Panc1 (cell line): ENCODE results near the gene SLC11A2. TPM values are rescaled to one million over a fixed set of nuclear protein-coding genes. Genes with fewer than 3 reads are reported as not detected.

Experiments used
- ATAC-seq: fragments of 200-7000 bp; cut with Tn5 transposase; 2 replicates; pipeline ENCODE4 v1.9.1; 2020; ENCODE audit warnings: mild to moderate bottlenecking, moderate library complexity
- BruUV-seq: library from RNA; stranded (reverse); fragments of 400-500 nt; replicated peaks from 2 replicates; lab custom pipeline; 2021; lab: Mats Ljungman, UMichigan
- CTCF ChIA-PET: fragments of 300-600 bp; sonication (Branson Sonifier 250); formaldehyde crosslinking; loops from one replicate; lab custom pipeline; 2022; ENCODE audit warnings: antibody characterized with exemption; lab: Charles Lee
- POLR2A ChIA-PET: fragments of 300-600 bp; sonication (Branson Sonifier 250); formaldehyde crosslinking; loops from one replicate; lab custom pipeline; 2022; ENCODE audit warnings: antibody characterized with exemption; lab: Charles Lee
- DNase-seq: peaks from one replicate; pipeline ENCODE4 v3.0.0-alpha.2; 2010; ENCODE audit warnings: low read depth, low spot score
- H3K27ac ChIP-seq: 2 replicates; pipeline ENCODE4 v1.5.1; 2011; ENCODE audit warnings: mild to moderate bottlenecking, low read length, inconsistent platforms
- H3K27me3 ChIP-seq: fragments of 200-500 bp; sonication (Bioruptor generic); 2 replicates; pipeline ENCODE4 v1.6.0; 2014; ENCODE audit warnings: low read length, inconsistent platforms; ENCODE audit not compliant: control insufficient read depth, insufficient read depth
- H3K36me3 ChIP-seq: fragments of 200-500 bp; sonication (Bioruptor generic); 2 replicates; pipeline ENCODE4 v1.5.1; 2014; ENCODE audit warnings: inconsistent platforms, mild to moderate bottlenecking, low read length, moderate library complexity; ENCODE audit not compliant: control insufficient read depth, insufficient read depth
- H3K4me1 ChIP-seq: 2 replicates; pipeline ENCODE4 v1.5.1; 2011; ENCODE audit warnings: inconsistent platforms, mild to moderate bottlenecking, low read length, moderate library complexity; ENCODE audit not compliant: control insufficient read depth, insufficient read depth
- H3K4me3 ChIP-seq, 2 experiments: 2 replicates each; pipeline ENCODE4 v1.5.1; 2011 to 2012; ENCODE audit warnings: low read depth in 2 of 2, low read length in 2 of 2, mild to moderate bottlenecking in 2 of 2, inconsistent platforms in 1 of 2, moderate library complexity in 1 of 2
- H3K9me3 ChIP-seq: fragments of 200-500 bp; sonication (Bioruptor generic); 2 replicates; pipeline ENCODE4 v1.5.1; 2014; ENCODE audit warnings: low read depth, mild to moderate bottlenecking, inconsistent platforms, low read length, moderate library complexity; ENCODE audit not compliant: control insufficient read depth, insufficient read depth
- CTCF ChIP-seq: fragments of 450-650 bp; IDR thresholded peaks from 2 replicates; pipeline ENCODE4 v1.5.1; 2017; ENCODE audit warnings: mild to moderate bottlenecking
- POLR2AphosphoS5 ChIP-seq: IDR thresholded peaks from 2 replicates; pipeline ENCODE4 v1.6.1; 2012; ENCODE audit warnings: mild to moderate bottlenecking, low read depth, low read length, moderate library complexity
- REST ChIP-seq, 2 experiments: IDR thresholded peaks; 2 replicates each; pipeline ENCODE4 v1.6.1; 2011 to 2012; ENCODE audit warnings: low read depth in 2 of 2, control low read depth in 1 of 2, low read length in 1 of 2, mild to moderate bottlenecking in 1 of 2, moderate library complexity in 1 of 2; ENCODE audit not compliant: insufficient read depth in 1 of 2
- SIN3A ChIP-seq: IDR thresholded peaks from 2 replicates; pipeline ENCODE4 v1.6.1; 2012; ENCODE audit warnings: low read depth, mild to moderate bottlenecking, low read length, moderate library complexity, borderline replicate concordance; ENCODE audit not compliant: insufficient read depth
- TCF7L2 ChIP-seq: IDR thresholded peaks from 2 replicates; pipeline ENCODE4 v1.6.1; 2011; ENCODE audit warnings: mild to moderate bottlenecking, low read depth, low read length, inconsistent platforms
- in situ Hi-C: cut with HindIII; loops from 2 replicates; pipeline ENCODE4 v1.10.0; 2016; ENCODE audit warnings: low sequenced_read_pairs, low pct_unique_long_range_greater_than_20kb
- intact Hi-C: fragments of 100-400 bp; cut with micrococcal nuclease; formaldehyde crosslinking; loops from one replicate; pipeline ENCODE4 v1.10.0; 2022; ENCODE audit not compliant: unreplicated experiment
- total RNA-seq: library from RNA; stranded (reverse); gene quantifications from one replicate; pipeline ENCODE4 v1.2.1, GENCODE V29; 2021; ENCODE audit not compliant: unreplicated experiment

The SLC11A2 gene
- total RNA-seq, 1 experiment from 2014 or later = 59.9 TPM

GRCh38 chr12:51071663-51072062 is 45.5 kb upstream of the SLC11A2 start:
- no peak overlapping the region for H3K27ac ChIP-seq

DNA sequence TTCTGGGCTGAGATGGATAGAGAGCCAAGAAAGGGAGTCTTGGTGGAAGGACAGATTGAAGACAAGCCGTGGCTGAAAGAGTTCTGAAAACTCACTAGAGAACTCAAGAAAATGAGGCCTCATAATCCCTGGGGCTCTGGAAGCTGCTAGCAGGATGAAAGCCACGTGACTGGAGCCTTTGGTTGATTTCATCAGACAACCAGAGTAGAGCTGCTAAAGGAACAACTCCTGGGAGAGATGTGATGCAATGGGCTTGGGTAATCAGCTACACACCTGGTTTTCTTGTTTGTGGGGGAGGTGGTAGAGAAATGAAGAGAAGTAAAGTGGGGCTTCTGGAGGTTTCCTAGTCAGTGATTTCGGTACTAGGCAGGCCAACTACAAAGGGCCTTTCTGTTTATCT is 43.8 kb upstream of the SLC11A2 start:
- Histone ChIP-seq H3K27me3 (no peaks in the 10 kb centered on the region), H3K9me3 (no peaks in the 10 kb centered on the region), H3K4me1 (no peaks in the 10 kb centered on the region), H3K4me3 (no peak overlapping the region), H3K36me3 (peaks cover 11% of the 10 kb centered on the region), H3K27ac (no peak overlapping the region)
- in situ Hi-C loops (no loop called here), intact Hi-C loops (no loop called here)
- no peak for ATAC-seq
- TF ChIP-seq TCF7L2 (no peak), CTCF (no peak), REST (IDR thresholded peaks at IDR 0.05; ENCODE audit: insufficient read depth in 1 of 2, low read depth in 2 of 2, low read length in 1 of 2) (no peak), SIN3A (no peak), POLR2AphosphoS5 (no peak)
- no peak for DNase-seq
- ChIA-PET POLR2A (no interaction called here), CTCF (no interaction called here)
- BruUV-seq = TSS peak; percentile 78

More at GRCh38 chr12:51071663-51072062, 45.5 kb upstream of the SLC11A2 start:
- intact Hi-C loops = no loop called here
- ATAC-seq (no peak), DNase-seq (no peak)
- ChIA-PET POLR2A (no interaction called here), CTCF (no interaction called here)
- Histone ChIP-seq H3K36me3 (peaks cover 9% of the 10 kb centered on the region), H3K4me1 (no peaks in the 10 kb centered on the region), H3K27me3 (no peaks in the 10 kb centered on the region), H3K4me3 (no peak overlapping the region), H3K9me3 (no peaks in the 10 kb centered on the region)
- in situ Hi-C loops = no loop called here
- no TSS peak for BruUV-seq
- TF ChIP-seq CTCF (no peak), SIN3A (no peak), REST (IDR thresholded peaks at IDR 0.05; ENCODE audit: insufficient read depth in 1 of 2, low read depth in 2 of 2, low read length in 1 of 2) (no peak), TCF7L2 (no peak), POLR2AphosphoS5 (no peak)
